Hematopoietic multipotent progenitor cell treated with erythropoietin and hydrocortisone succinate and interleukin-3 and kit ligand, for 17 days (in vitro differentiated cells): ENCODE measurements around the gene MAFG.
A peak's percentile ranks its signal among the peaks of the same experiment; 100 is the strongest.

ENCODE experiments used
- DNase-seq: peaks from one replicate; pipeline ENCODE4 v3.0.0-alpha.2; 2015; ENCODE audit warnings: low spot score

Gene MAFG

GRCh38 chr17:81909966-81910839 is 17.3 kb downstream of the MAFG start:
- DNase-seq, result peak; percentile 25

GRCh38 chr17:81909231-81909630 is 18.3 kb downstream of the MAFG start:
- DNase-seq, result no peak

GRCh38 chr17:81908793-81909192 is 18.7 kb downstream of the MAFG start:
- no peak for DNase-seq

- no peak for DNase-seq
These were observed 20.1 kb downstream of the MAFG start for GRCh38 chr17:81907219-81908145.

GRCh38 chr17:81906476-81907218 is 20.9 kb downstream of the MAFG start:
- DNase-seq, result peak; percentile 26

- no peak for DNase-seq
These were observed 21.5 kb downstream of the MAFG start for GRCh38 chr17:81905993-81906392.

GRCh38 chr17:81905424-81905875 is 22.1 kb downstream of the MAFG start:
- DNase-seq, result no peak

GRCh38 chr17:81904600-81905423 is 22.7 kb downstream of the MAFG start:
- DNase-seq, result no peak

- DNase-seq, result no peak
These were observed 23.5 kb downstream of the MAFG start for GRCh38 chr17:81903896-81904599.

- no peak for DNase-seq
These were observed 24.1 kb downstream of the MAFG start for GRCh38 chr17:81903415-81903831.

GRCh38 chr17:81902653-81903414 is 24.7 kb downstream of the MAFG start:
- no peak for DNase-seq

- peak; percentile 43 for DNase-seq
These were observed 25.4 kb downstream of the MAFG start, which contains the start of gene NPB for GRCh38 chr17:81902023-81902652. Gene NPB, plus strand, starts transcription at chr17:81902238. Its CDS starts 40 bp downstream, at chr17:81902278.

- DNase-seq, result no peak
These were observed 26.1 kb downstream of the MAFG start for GRCh38 chr17:81901167-81902022.

- DNase-seq, result no peak
These were observed 27.2 kb downstream of the MAFG start for GRCh38 chr17:81900181-81900820.

GRCh38 chr17:81899514-81900166 is 27.9 kb downstream of the MAFG start:
- DNase-seq, result no peak

GRCh38 chr17:81898885-81899284 is 28.6 kb downstream of the MAFG start:
- no peak for DNase-seq
